ENCODE results near the gene PUSL1.
A peak's percentile ranks its signal among the peaks of the same experiment; 100 is the strongest.

PUSL1 gene

GRCh38 chr1:1273209-1273511 is 35.2 kb upstream of the PUSL1 start:
- H3K4me1 ChIP-seq (ENCODE audit: insufficient read depth, insufficient read length) = peaks cover 7% of the 10 kb centered on the region
- H3K9me3 ChIP-seq (ENCODE audit: insufficient read depth, low read length) = no peaks in the 10 kb centered on the region; the same call in 1 of the 2 replicates
- H3K36me3 ChIP-seq (ENCODE audit: insufficient read depth, insufficient read length, low read length) = peaks cover 42% of the 10 kb centered on the region
- DNase-seq (ENCODE audit: low read depth, low spot score) = no peak
- TF ChIP-seq YY1 (IDR thresholded peaks at IDR 0.05; ENCODE audit: insufficient read depth, insufficient read length) (no peak), ZNF274 (IDR thresholded peaks at IDR 0.05; ENCODE audit: low read depth, low read length) (no peak), SUZ12 (IDR thresholded peaks at IDR 0.05; ENCODE audit: extremely low read depth, insufficient read depth, insufficient read length) (no peak)
- peak overlapping the region; percentile 95 for H3K9ac ChIP-seq (ENCODE audit: insufficient read length, low read depth)
- H3K4me3 ChIP-seq (ENCODE audit: insufficient read length, low read depth) = peak overlapping the region; percentile 84
- no peaks in the 10 kb centered on the region for H3K27me3 ChIP-seq (ENCODE audit: insufficient read depth, insufficient read length)

DNA sequence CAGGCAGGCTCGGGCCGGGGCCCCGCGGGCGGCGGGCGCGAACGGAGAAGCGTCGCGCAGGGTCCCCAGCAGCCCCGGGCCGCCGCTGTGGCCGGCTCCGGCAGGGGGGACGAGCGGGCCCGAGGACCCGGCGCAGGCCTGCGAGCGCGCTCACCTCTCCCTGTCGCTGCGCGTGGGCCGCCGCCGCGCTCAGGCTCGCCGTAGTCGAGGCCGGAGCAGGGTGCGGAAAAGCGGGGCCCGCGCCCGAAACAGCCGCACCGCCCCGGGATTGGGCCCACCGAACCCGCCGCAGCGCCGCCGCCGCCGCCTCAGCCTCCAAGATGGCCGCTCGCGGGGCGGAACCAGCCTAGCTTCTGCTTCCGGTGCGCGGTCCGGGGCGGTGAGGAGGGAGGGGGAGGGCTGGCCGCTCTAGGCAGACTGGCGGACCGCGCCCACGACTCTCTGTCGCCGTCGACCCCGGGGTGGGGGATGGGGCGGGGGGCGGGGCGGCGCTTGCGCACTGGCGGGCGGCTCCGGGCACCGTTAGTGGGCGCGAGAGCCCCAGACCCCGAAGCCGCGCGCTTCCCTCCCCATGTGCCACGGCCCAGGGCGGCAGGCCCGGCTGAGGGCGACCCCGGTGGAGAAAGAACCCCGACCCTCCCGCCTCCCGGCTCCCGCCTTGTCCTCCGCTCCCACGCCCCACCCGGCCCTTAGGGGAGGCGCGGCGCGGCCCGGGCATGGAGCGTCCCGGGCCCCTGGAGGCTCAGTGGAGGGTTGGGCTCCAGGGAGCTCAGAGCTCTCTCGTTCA is 34.7 kb upstream of the PUSL1 start, which contains the start of gene UBE2J2:
Gene UBE2J2 (minus strand): TSS at position 343 of the 787 bp plus-strand sequence. CDS start 5,862 bp downstream, outside the sequence.
- peaks cover 37% of the 10 kb centered on the region for H3K36me3 ChIP-seq (ENCODE audit: insufficient read depth, insufficient read length, low read length)
- peak within 1 kb of the TSS; percentile 95 for H3K9ac ChIP-seq (ENCODE audit: insufficient read length, low read depth)
- H3K4me1 ChIP-seq (ENCODE audit: insufficient read depth, insufficient read length) = peaks cover 7% of the 10 kb centered on the region
- peak within 1 kb of the TSS; percentile 84 for H3K4me3 ChIP-seq (ENCODE audit: insufficient read length, low read depth)
- H3K9me3 ChIP-seq (ENCODE audit: insufficient read depth, low read length) = no peaks in the 10 kb centered on the region; the same call in 1 of the 2 replicates
- H3K27me3 ChIP-seq (ENCODE audit: insufficient read depth, insufficient read length) = no peaks in the 10 kb centered on the region
- TF ChIP-seq SUZ12 (IDR thresholded peaks at IDR 0.05; ENCODE audit: extremely low read depth, insufficient read depth, insufficient read length) (no peak), YY1 (IDR thresholded peaks at IDR 0.05; ENCODE audit: insufficient read depth, insufficient read length) (peak; percentile 78)
- DNase-seq (ENCODE audit: low read depth, low spot score) = peak; percentile 76

- TF ChIP-seq SUZ12 (IDR thresholded peaks at IDR 0.05; ENCODE audit: extremely low read depth, insufficient read depth, insufficient read length) (no peak), ZNF274 (IDR thresholded peaks at IDR 0.05; ENCODE audit: low read depth, low read length) (no peak), YY1 (IDR thresholded peaks at IDR 0.05; ENCODE audit: insufficient read depth, insufficient read length) (no peak)
- Histone ChIP-seq H3K36me3 (ENCODE audit: insufficient read depth, insufficient read length, low read length) (peaks cover 31% of the 10 kb centered on the region), H3K4me1 (ENCODE audit: insufficient read depth, insufficient read length) (peaks cover 7% of the 10 kb centered on the region), H3K4me3 (ENCODE audit: insufficient read length, low read depth) (peak overlapping the region; percentile 47), H3K9ac (ENCODE audit: insufficient read length, low read depth) (peak overlapping the region; percentile 87), H3K9me3 (ENCODE audit: insufficient read depth, low read length) (no peaks in the 10 kb centered on the region; the same call in 1 of the 2 replicates), H3K27me3 (ENCODE audit: insufficient read depth, insufficient read length) (no peaks in the 10 kb centered on the region)
- no peak for DNase-seq (ENCODE audit: low read depth, low spot score)
Observed at GRCh38 chr1:1274299-1274930, 34.0 kb upstream of the PUSL1 start.

DNA sequence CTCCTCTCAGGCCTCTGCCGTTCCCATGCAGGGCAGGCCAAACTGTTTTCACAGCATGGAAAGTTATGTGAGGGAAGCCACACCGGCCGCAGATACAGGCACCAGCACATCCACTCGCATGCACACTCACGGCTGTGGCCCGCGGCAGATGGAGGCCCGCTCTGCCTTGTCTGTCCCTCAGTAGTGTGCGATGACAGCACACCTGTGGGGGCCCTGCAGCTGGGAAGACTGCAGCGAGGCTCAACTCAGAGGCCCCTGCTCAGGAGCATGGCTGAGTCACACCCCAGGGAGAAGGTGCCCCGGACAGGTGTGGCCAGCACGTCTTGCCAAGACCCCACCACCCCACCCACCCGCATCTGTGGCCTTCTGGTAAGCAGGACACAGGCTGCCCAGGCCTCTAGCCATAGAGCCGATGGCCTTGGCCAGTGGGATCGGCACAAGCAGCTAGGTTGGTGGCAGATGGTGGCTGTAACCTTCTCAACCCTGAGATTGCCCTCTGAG is 33.4 kb upstream of the PUSL1 start:
- H3K36me3 ChIP-seq (ENCODE audit: insufficient read depth, insufficient read length, low read length) = peaks cover 26% of the 10 kb centered on the region
- DNase-seq (ENCODE audit: low read depth, low spot score) = no peak
- H3K9me3 ChIP-seq (ENCODE audit: insufficient read depth, low read length) = no peaks in the 10 kb centered on the region; the same call in 1 of the 2 replicates
- peaks cover 7% of the 10 kb centered on the region for H3K4me1 ChIP-seq (ENCODE audit: insufficient read depth, insufficient read length)
- no peak overlapping the region for H3K4me3 ChIP-seq (ENCODE audit: insufficient read length, low read depth)
- no peaks in the 10 kb centered on the region for H3K27me3 ChIP-seq (ENCODE audit: insufficient read depth, insufficient read length)
- TF ChIP-seq ZNF274 (IDR thresholded peaks at IDR 0.05; ENCODE audit: low read depth, low read length) (no peak), YY1 (IDR thresholded peaks at IDR 0.05; ENCODE audit: insufficient read depth, insufficient read length) (no peak)
- peak overlapping the region; percentile 87 for H3K9ac ChIP-seq (ENCODE audit: insufficient read length, low read depth)

DNA sequence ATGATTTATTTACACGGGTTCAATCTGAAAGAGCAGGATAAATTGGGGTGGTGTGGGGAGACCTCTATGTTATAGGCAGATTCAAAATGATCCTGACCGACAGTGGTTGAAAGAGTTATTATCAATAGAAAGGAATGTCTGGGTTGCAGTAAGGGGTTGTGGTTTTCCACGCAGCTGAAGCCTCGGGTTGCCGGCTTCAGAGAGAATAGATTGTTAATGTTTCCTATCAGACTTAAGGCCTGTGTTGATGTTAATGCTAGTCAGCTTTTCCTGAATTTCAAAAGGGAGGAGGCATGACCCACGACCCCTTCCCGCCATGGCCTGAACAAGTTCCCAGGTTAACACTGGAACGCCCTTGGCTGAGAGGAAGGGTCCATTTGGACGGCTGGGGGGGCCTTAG is 32.6 kb upstream of the PUSL1 start:
- peaks cover 17% of the 10 kb centered on the region for H3K36me3 ChIP-seq (ENCODE audit: insufficient read depth, insufficient read length, low read length)
- H3K27me3 ChIP-seq (ENCODE audit: insufficient read depth, insufficient read length) = no peaks in the 10 kb centered on the region
- TF ChIP-seq YY1 (IDR thresholded peaks at IDR 0.05; ENCODE audit: insufficient read depth, insufficient read length) = no peak
- TF ChIP-seq ZNF274 (IDR thresholded peaks at IDR 0.05; ENCODE audit: low read depth, low read length) = no peak
- TF ChIP-seq SUZ12 (IDR thresholded peaks at IDR 0.05; ENCODE audit: extremely low read depth, insufficient read depth, insufficient read length) = no peak
- no peaks in the 10 kb centered on the region; the same call in 1 of the 2 replicates for H3K9me3 ChIP-seq (ENCODE audit: insufficient read depth, low read length)
- H3K4me1 ChIP-seq (ENCODE audit: insufficient read depth, insufficient read length) = peaks cover 7% of the 10 kb centered on the region
- H3K9ac ChIP-seq (ENCODE audit: insufficient read length, low read depth) = no peak overlapping the region
- H3K4me3 ChIP-seq (ENCODE audit: insufficient read length, low read depth) = no peak overlapping the region
- DNase-seq (ENCODE audit: low read depth, low spot score) = no peak

- no peaks in the 10 kb centered on the region for H3K27me3 ChIP-seq (ENCODE audit: insufficient read depth, insufficient read length)
- no peaks in the 10 kb centered on the region; the same call in 1 of the 2 replicates for H3K9me3 ChIP-seq (ENCODE audit: insufficient read depth, low read length)
- H3K36me3 ChIP-seq (ENCODE audit: insufficient read depth, insufficient read length, low read length) = no peaks in the 10 kb centered on the region
- no peak overlapping the region for H3K4me3 ChIP-seq (ENCODE audit: insufficient read length, low read depth)
- H3K4me1 ChIP-seq (ENCODE audit: insufficient read depth, insufficient read length) = peaks cover under 1% of the 10 kb centered on the region
- H3K9ac ChIP-seq (ENCODE audit: insufficient read length, low read depth) = no peak overlapping the region
- no peak for DNase-seq (ENCODE audit: low read depth, low spot score)
- no peak for TF ChIP-seq SUZ12 (IDR thresholded peaks at IDR 0.05; ENCODE audit: extremely low read depth, insufficient read depth, insufficient read length)
- no peak for TF ChIP-seq YY1 (IDR thresholded peaks at IDR 0.05; ENCODE audit: insufficient read depth, insufficient read length)
- TF ChIP-seq ZNF274 (IDR thresholded peaks at IDR 0.05; ENCODE audit: low read depth, low read length) = no peak
Observed at GRCh38 chr1:1278620-1279019, 29.8 kb upstream of the PUSL1 start.

DNA sequence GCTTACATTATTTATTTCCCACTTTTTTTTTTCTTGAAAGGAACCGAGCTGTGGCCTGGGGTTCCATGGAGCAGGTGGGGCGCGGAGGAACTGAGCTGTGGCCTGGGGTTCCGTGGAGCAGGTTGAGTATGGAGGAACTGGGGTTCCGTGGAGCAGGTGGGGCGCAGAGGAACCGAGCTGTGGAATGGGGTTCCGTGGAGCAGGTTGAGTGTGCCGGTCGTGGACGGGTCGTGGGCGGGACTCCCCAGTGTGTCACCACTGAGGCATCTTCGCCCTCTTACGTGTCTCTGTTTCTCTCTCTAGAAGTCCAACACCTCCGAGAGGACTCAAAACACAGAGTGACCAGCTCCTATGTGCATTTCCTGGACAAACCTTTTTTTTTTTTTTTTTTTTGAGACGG is 29.4 kb upstream of the PUSL1 start:
- peaks cover 2% of the 10 kb centered on the region for H3K4me1 ChIP-seq (ENCODE audit: insufficient read depth, insufficient read length)
- no peaks in the 10 kb centered on the region for H3K36me3 ChIP-seq (ENCODE audit: insufficient read depth, insufficient read length, low read length)
- no peaks in the 10 kb centered on the region; the same call in 1 of the 2 replicates for H3K9me3 ChIP-seq (ENCODE audit: insufficient read depth, low read length)
- TF ChIP-seq SUZ12 (IDR thresholded peaks at IDR 0.05; ENCODE audit: extremely low read depth, insufficient read depth, insufficient read length) (no peak), YY1 (IDR thresholded peaks at IDR 0.05; ENCODE audit: insufficient read depth, insufficient read length) (no peak), ZNF274 (IDR thresholded peaks at IDR 0.05; ENCODE audit: low read depth, low read length) (no peak)
- H3K9ac ChIP-seq (ENCODE audit: insufficient read length, low read depth) = no peak overlapping the region
- H3K27me3 ChIP-seq (ENCODE audit: insufficient read depth, insufficient read length) = no peaks in the 10 kb centered on the region
- no peak overlapping the region for H3K4me3 ChIP-seq (ENCODE audit: insufficient read length, low read depth)
- DNase-seq (ENCODE audit: low read depth, low spot score) = no peak
